RWPE2 (cell line): ENCODE measurements around the gene C1orf94.

Source experiments
- ATAC-seq: fragments of 200-7000 bp; cut with Tn5 transposase; 3 replicates; pipeline ENCODE4 v1.9.1; 2021; ENCODE audit warnings: low read depth
- DNase-seq: peaks from one replicate; pipeline ENCODE4 v3.0.0-alpha.2; 2020; ENCODE audit warnings: low spot score
- H3K27ac ChIP-seq: fragments of 450-650 bp; 2 replicates; pipeline ENCODE4 v1.5.1; 2017; ENCODE audit warnings: mild to moderate bottlenecking; ENCODE audit not compliant: poor library complexity, severe bottlenecking
- H3K27me3 ChIP-seq: fragments of 250-450 bp; sonication (Bioruptor Pico); 2 replicates; pipeline ENCODE4 v1.5.1; 2021; ENCODE audit warnings: mild to moderate bottlenecking, moderate library complexity; ENCODE audit not compliant: insufficient read depth, poor library complexity, severe bottlenecking
- H3K36me3 ChIP-seq: fragments of 250-450 bp; sonication (Bioruptor Pico); 2 replicates; pipeline ENCODE4 v1.5.1; 2020; ENCODE audit warnings: low read depth, mild to moderate bottlenecking, moderate library complexity
- H3K4me1 ChIP-seq: fragments of 250-450 bp; sonication (Bioruptor Pico); 2 replicates; pipeline ENCODE4 v1.5.1; 2021; ENCODE audit warnings: mild to moderate bottlenecking, moderate library complexity; ENCODE audit not compliant: insufficient read depth, poor library complexity, severe bottlenecking
- H3K4me3 ChIP-seq: fragments of 250-450 bp; sonication (Bioruptor Pico); 2 replicates; pipeline ENCODE4 v1.5.1; 2021; ENCODE audit warnings: mild to moderate bottlenecking, moderate library complexity; ENCODE audit not compliant: severe bottlenecking
- H3K9me3 ChIP-seq: fragments of 250-450 bp; sonication (Bioruptor Pico); 2 replicates; pipeline ENCODE4 v1.5.1; 2021; ENCODE audit warnings: mild to moderate bottlenecking, moderate library complexity; ENCODE audit not compliant: severe bottlenecking
- CTCF ChIP-seq: fragments of 450-650 bp; IDR thresholded peaks from one replicate; pipeline ENCODE4 v1.5.1; 2017; ENCODE audit warnings: mild to moderate bottlenecking, moderate library complexity; ENCODE audit not compliant: poor library complexity, severe bottlenecking

Gene C1orf94

DNA sequence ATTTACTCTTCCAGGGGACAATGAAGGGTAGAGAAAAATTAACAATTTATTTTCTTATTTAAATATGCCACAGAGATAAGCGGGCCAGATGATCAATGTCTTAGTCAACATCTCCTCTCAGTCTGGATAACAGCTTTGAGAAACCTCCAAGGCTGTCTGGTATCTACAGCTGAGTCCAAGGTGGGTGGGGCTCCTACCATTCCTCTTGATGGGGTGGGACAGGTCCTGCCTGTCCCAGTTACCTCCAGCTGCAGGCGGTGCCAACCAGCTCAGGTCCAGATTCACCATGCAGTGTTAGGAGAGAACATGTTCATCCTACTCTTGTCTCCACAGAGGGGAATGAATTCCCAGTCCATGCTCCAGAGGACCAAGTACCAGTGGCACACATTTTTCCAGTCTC lies 32.7 kb upstream of the C1orf94 start:
- ATAC-seq (no peak), DNase-seq (no peak)
- no peaks in the 10 kb centered on the region for H3K27me3 ChIP-seq
- H3K36me3 ChIP-seq, result no peaks in the 10 kb centered on the region
- H3K27ac ChIP-seq, result no peak overlapping the region
- no peaks in the 10 kb centered on the region for H3K4me1 ChIP-seq
- TF ChIP-seq CTCF, result no peak
- H3K4me3 ChIP-seq, result no peak overlapping the region
- H3K9me3 ChIP-seq, result no peaks in the 10 kb centered on the region

DNA sequence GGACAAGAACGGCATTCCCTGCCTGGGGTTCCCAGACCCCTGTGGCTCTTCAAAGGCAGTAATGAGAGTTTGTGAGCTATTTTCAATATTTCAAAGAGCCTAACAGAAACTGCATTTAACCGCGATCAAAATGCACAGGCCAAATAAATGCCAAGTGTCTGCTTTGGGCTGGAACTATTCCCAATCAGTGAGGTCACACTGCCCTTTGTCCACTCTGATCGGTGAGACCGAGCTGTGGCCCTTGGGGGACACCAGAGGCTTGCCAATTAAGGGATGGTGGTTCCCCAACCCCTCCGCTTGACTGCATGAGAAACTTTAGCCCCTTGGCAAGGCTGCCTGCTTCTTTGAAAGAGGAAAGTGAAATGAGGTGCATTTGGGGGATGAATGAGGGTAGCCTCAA lies 31.9 kb upstream of the C1orf94 start:
- H3K36me3 ChIP-seq, result no peaks in the 10 kb centered on the region
- H3K27me3 ChIP-seq, result no peaks in the 10 kb centered on the region
- no peaks in the 10 kb centered on the region for H3K4me1 ChIP-seq
- no peaks in the 10 kb centered on the region for H3K9me3 ChIP-seq
- H3K4me3 ChIP-seq, result no peak overlapping the region
- no peak overlapping the region for H3K27ac ChIP-seq
- ATAC-seq, result no peak
- no peak for DNase-seq
- TF ChIP-seq CTCF, result no peak

DNA sequence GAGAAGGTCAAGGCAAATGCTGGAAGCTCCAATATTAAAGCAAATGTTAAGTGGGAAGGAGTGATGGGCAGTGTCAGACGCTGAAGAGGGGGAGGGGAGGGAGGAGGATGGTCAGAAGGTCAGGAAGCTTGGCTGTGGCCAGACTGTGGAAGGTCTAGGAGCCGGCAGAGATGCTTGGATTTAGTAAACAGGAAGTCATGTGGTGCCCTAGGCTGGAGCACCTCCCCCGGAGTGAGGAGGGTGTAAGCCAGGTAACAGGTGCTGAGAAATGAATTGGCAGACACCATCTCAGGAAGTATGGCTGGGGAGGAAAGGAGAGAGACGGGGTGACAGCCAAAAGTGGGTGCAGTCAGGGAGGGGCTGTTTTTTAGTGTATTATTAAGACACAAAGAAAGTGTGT lies 29.4 kb upstream of the C1orf94 start:
- ATAC-seq, result no peak

DNA sequence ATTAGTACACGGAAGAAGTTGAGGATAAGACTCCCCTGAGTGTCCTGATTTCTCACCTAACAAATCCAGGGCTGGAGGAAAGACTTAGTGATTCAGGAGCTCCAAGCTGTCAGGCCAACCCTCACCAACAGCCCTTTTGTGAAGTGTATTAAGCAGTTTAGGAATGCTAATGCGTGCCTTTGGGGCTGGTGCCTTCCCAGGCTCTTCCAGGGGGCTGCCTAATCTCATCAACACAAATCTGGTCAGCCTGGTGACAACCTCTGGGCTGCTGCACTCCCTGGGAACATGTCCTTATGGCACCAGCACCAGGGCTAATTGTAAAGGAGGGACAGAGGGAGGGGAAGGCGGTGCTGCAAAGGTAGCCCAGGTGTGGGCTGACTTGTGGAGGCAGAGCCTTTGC lies 27.2 kb upstream of the C1orf94 start:
- no peak for TF ChIP-seq CTCF
- Histone ChIP-seq H3K36me3 (no peaks in the 10 kb centered on the region), H3K4me3 (no peak overlapping the region), H3K27ac (no peak overlapping the region), H3K9me3 (no peaks in the 10 kb centered on the region), H3K4me1 (no peaks in the 10 kb centered on the region), H3K27me3 (no peaks in the 10 kb centered on the region)
- no peak for ATAC-seq
- no peak for DNase-seq

More for the DNA sequence above, 29.4 kb upstream of the C1orf94 start:
- Histone ChIP-seq H3K4me1 (no peaks in the 10 kb centered on the region), H3K4me3 (no peak overlapping the region), H3K27me3 (no peaks in the 10 kb centered on the region), H3K36me3 (no peaks in the 10 kb centered on the region), H3K27ac (no peak overlapping the region), H3K9me3 (no peaks in the 10 kb centered on the region)
- DNase-seq, result no peak
- no peak for TF ChIP-seq CTCF

- ATAC-seq, result no peak
- TF ChIP-seq CTCF, result no peak
- DNase-seq, result no peak
- Histone ChIP-seq H3K27ac (no peak overlapping the region), H3K9me3 (no peaks in the 10 kb centered on the region), H3K4me3 (no peak overlapping the region), H3K4me1 (no peaks in the 10 kb centered on the region), H3K27me3 (no peaks in the 10 kb centered on the region), H3K36me3 (no peaks in the 10 kb centered on the region)
Measured at GRCh38 chr1:34153246-34153645, 23.5 kb upstream of the C1orf94 start.
